Small intestine (tissue), 7 donors: ENCODE results near the gene MRPS7. TPM values are rescaled to one million over a fixed set of nuclear protein-coding genes. Genes with fewer than 3 reads are reported as not detected.
A peak's percentile ranks its signal among the peaks of the same experiment; 100 is the strongest.
"Not testable (repeated sequence)": the region's sequence is repeated elsewhere in the genome, so short reads cannot be mapped to it uniquely, and the experiment has no call there.

Experiments
- DNase-seq, 2 donors: peaks; one replicate each; pipeline versions ENCODE4 v3.0.0 to v3.0.0-alpha.2; 2013
- FAIRE-seq: peaks from 2 replicates; lab custom pipeline; 2012; peaks lifted over from hg19 to GRCh38; lab: Jason Lieb, UNC
- H3K27ac ChIP-seq, 3 donors: one replicate each; pipeline ENCODE4 v1.5.1; 2013; ENCODE audit warnings: low read length in 2 of 3, mild to moderate bottlenecking in 2 of 3, control low read depth in 1 of 3, inconsistent platforms in 1 of 3, low read depth in 1 of 3, moderate library complexity in 1 of 3
- H3K27me3 ChIP-seq, 3 donors: one replicate each; pipeline ENCODE4 v1.6.1; 2013; ENCODE audit warnings: low read length in 3 of 3, inconsistent platforms in 1 of 3; ENCODE audit not compliant: control insufficient read depth in 3 of 3, insufficient read depth in 3 of 3
- H3K36me3 ChIP-seq, 3 donors: one replicate each; pipeline ENCODE4 v1.6.1; 2013; ENCODE audit warnings: low read length in 3 of 3, inconsistent platforms in 1 of 3, low read depth in 1 of 3, mild to moderate bottlenecking in 1 of 3, moderate library complexity in 1 of 3; ENCODE audit not compliant: control insufficient read depth in 3 of 3, insufficient read depth in 2 of 3
- H3K4me1 ChIP-seq, 3 donors: one replicate each; pipeline ENCODE4 v1.6.1; 2013; ENCODE audit warnings: low read length in 2 of 3, inconsistent platforms in 1 of 3, low read depth in 1 of 3, mild to moderate bottlenecking in 1 of 3, moderate library complexity in 1 of 3; ENCODE audit not compliant: control insufficient read depth in 3 of 3, insufficient read depth in 2 of 3
- H3K4me3 ChIP-seq, 3 donors: one replicate each; pipeline ENCODE4 v1.5.1; 2013; ENCODE audit warnings: low read length in 3 of 3, control low read depth in 1 of 3, inconsistent platforms in 1 of 3, low read depth in 1 of 3, mild to moderate bottlenecking in 1 of 3, moderate library complexity in 1 of 3
- H3K9me3 ChIP-seq, 2 donors: one replicate each; pipeline ENCODE4 v1.6.1; 2013; ENCODE audit warnings: low read depth in 1 of 2, low read length in 1 of 2; ENCODE audit not compliant: control insufficient read depth in 2 of 2, insufficient read depth in 1 of 2
- WGBS, 3 donors: extraction: QIAGEN DNeasy Blood & Tissue Kit; methylation state at CpG; one replicate each; pipeline ENCODE4 v1.1.7; 2013; 5-methylcytosine and 5-hydroxymethylcytosine counted together
- polyA plus RNA-seq, 4 donors: library from polyadenylated mRNA; stranded (reverse) in 3 of 4; unstranded in 1 of 4; fragments of 200-250 nt in 3 of 4; fragments of 120-200 nt in 1 of 4; gene quantifications; one replicate each; pipeline versions ENCODE4 v1.2.1 to v1.2.3, GENCODE V29; 2013
- donor health status: healthy with polysubstance abuse.
- donor health status: control.
- donor health status: control.
- donor health status: Bipolar disorder and iron deficiency.
- donor health status: healthy.

The MRPS7 gene
- polyA plus RNA-seq, 4 donors = 55.9 to 88.6 (median 74.4) TPM

- 0 to 1% (median 1%) methylated on average over 19 to 39 of the region's 39 CpGs for WGBS, 3 donors
These were observed 9.2 kb downstream of the MRPS7 start, which contains the start of gene MIF4GD for GRCh38 chr17:75270966-75271232. Gene MIF4GD (minus strand): TSS chr17:75271231. CDS start chr17:75270195, 1,036 bp downstream.

GRCh38 chr17:75271233-75271954 lies 9.7 kb downstream of the MRPS7 start:
- H3K4me3 ChIP-seq = peak overlapping the region; percentile 55 to 91 (median 77)
- no peaks in the 10 kb centered on the region for H3K27me3 ChIP-seq
- DNase-seq = peak; percentile 80 to 93
- no peak for FAIRE-seq
- H3K27ac ChIP-seq = peak overlapping the region; percentile 56 to 93 (median 76)
- WGBS, 3 donors = 0% methylated on average over 59 to 74 of the region's 74 CpGs
- H3K4me1 ChIP-seq = peaks cover 2 to 31% (median 4%) of the 10 kb centered on the region in 3 donors
- H3K36me3 ChIP-seq = peaks cover 0 to 43% (median 2%) of the 10 kb centered on the region in 3 donors
- no peaks in the 10 kb centered on the region for H3K9me3 ChIP-seq

More at GRCh38 chr17:75270966-75271232, 9.2 kb downstream of the MRPS7 start, which contains the start of gene MIF4GD:
- Histone ChIP-seq H3K4me3 (peak within 1 kb of the TSS; percentile 60 to 98 (median 91)), H3K4me1 (peaks cover 2 to 31% (median 4%) of the 10 kb centered on the region in 3 donors), H3K27me3 (no peaks in the 10 kb centered on the region), H3K9me3 (no peaks in the 10 kb centered on the region), H3K36me3 (peaks cover 0 to 48% (median 2%) of the 10 kb centered on the region in 3 donors), H3K27ac (peak within 1 kb of the TSS; percentile 88 to 95 (median 94))
- DNase-seq (no peak), FAIRE-seq (no peak)

GRCh38 chr17:75271955-75272847 lies 10.5 kb downstream of the MRPS7 start:
- H3K9me3 ChIP-seq = no peaks in the 10 kb centered on the region
- H3K27ac ChIP-seq = peak overlapping the region in 2 of 3 donors; percentile 76 to 93
- DNase-seq (no peak), FAIRE-seq (no peak)
- no peaks in the 10 kb centered on the region for H3K27me3 ChIP-seq
- 53 to 54% (median 53%) methylated on average over 21 to 24 of the region's 24 CpGs for WGBS, 3 donors
- H3K36me3 ChIP-seq = peaks cover 0 to 40% (median 2%) of the 10 kb centered on the region in 3 donors
- H3K4me3 ChIP-seq = peak overlapping the region; percentile 55 to 91 (median 77)
- peaks cover 2 to 28% (median 4%) of the 10 kb centered on the region in 3 donors for H3K4me1 ChIP-seq

- no peaks in the 10 kb centered on the region for H3K27me3 ChIP-seq
- FAIRE-seq = no peak
- H3K4me3 ChIP-seq = no peak overlapping the region
- 79 to 90% (median 88%) methylated on average over 3 of the region's 3 CpGs for WGBS, 3 donors
- peaks cover 2 to 22% (median 4%) of the 10 kb centered on the region in 3 donors for H3K4me1 ChIP-seq
- no peaks in the 10 kb centered on the region for H3K9me3 ChIP-seq
- peaks cover 0 to 40% (median 2%) of the 10 kb centered on the region in 3 donors for H3K36me3 ChIP-seq
- H3K27ac ChIP-seq = no peak overlapping the region
- no peak for DNase-seq
These were observed 11.1 kb downstream of the MRPS7 start for GRCh38 chr17:75272848-75273184.

DNA sequence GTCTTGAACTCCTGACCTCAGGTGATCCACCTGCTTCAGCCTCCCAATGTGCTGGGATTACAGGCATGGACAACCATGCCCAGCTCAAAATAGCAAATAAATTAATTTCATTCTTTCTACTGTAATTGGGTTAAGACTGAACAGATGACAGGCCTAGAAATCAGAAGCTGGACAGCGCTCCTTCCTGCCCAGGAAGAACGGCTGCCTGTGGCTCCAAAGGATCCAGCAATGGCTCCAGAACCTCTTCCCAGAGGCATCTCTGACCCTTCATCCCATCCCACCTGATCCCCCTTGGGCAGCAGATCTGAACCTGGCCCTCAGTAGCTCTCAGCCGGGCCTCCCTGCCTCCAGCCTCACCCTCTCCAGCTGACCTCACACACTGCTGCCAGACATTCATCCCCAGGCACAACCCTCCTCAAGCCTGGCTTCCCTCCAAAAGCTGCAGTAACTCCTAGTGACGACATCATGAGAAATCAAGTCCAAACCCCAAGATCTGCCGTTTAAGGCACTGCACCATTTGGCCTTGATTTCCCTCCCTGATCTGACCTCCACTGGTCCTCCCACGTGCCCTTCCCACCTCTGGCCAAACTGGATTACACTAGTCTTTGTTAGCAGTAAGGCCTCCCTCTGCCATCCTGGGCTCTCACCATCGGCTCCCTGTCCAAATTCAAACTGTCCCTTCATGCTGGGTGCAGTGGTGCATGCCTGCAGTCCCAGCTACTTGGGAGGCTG lies 12.5 kb downstream of the MRPS7 start:
- DNase-seq = no peak
- Histone ChIP-seq H3K27ac (no peak overlapping the region), H3K36me3 (peaks cover 0 to 47% (median 2%) of the 10 kb centered on the region in 3 donors), H3K4me3 (no peak overlapping the region), H3K9me3 (no peaks in the 10 kb centered on the region), H3K4me1 (peaks cover 2 to 19% (median 4%) of the 10 kb centered on the region in 3 donors), H3K27me3 (no peaks in the 10 kb centered on the region)
- FAIRE-seq = no peak
- 78 to 80% (median 79%) methylated on average over 7 of the region's 7 CpGs for WGBS, 3 donors

DNA sequence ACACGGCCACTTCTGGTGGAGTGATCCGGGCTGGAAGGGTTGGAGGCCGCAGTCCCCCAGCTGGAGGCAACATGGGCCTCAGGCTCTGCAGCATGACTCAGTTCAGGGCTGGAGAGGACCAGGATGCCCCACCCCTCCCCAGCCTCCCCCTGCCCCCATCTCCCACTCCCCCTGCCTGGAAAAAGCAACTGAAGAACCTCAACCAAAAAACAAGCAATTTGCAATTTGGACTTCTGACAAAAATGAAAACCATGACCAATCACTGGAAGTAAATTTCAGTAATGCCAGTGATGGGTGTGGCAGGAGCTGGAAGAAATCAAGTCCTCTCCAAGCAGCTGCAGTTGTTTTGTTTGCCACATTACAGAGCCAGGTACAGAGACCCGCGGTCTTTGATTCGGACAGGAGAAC lies 16.0 kb downstream of the MRPS7 start:
- Histone ChIP-seq H3K4me1 (no peaks in the 10 kb centered on the region), H3K4me3 (no peak overlapping the region), H3K36me3 (peaks cover 0 to 58% (median 8%) of the 10 kb centered on the region in 3 donors), H3K27me3 (no peaks in the 10 kb centered on the region), H3K27ac (no peak overlapping the region), H3K9me3 (no peaks in the 10 kb centered on the region)
- FAIRE-seq = no peak
- DNase-seq = no peak
- 85 to 95% (median 94%) methylated on average over 5 to 6 of the region's 6 CpGs for WGBS, 3 donors

DNA sequence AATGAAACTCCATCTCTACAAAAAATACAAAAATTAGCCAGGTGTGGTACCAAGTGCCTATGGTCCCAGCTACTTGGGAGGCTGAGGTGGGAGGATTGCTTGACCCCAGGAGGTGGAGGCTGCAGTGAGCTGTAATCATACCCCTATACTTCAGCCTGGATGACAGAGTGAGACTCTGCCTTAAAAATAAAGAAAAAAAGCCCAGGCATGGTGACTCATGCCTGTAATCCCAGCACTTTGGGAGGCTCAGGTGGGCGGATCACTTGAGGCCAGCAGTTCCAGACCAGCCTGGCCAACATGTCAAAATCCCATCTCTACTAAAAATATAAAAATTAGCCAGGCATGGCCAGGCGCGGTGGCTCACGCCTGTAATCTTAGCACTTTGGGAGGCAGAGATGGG lies 18.5 kb downstream of the MRPS7 start:
- FAIRE-seq, H3K27me3 ChIP-seq, H3K27ac ChIP-seq, H3K4me3 ChIP-seq, H3K9me3 ChIP-seq, DNase-seq, H3K4me1 ChIP-seq: not testable (repeated sequence)
- H3K36me3 ChIP-seq = peaks cover 0 to 50% (median 9%) of the 10 kb centered on the region in 3 donors
- WGBS, 3 donors = 97 to 100% (median 97%) methylated on average over 4 of the region's 4 CpGs

GRCh38 chr17:75285123-75285522 lies 23.4 kb downstream of the MRPS7 start:
- no peak for DNase-seq

More at GRCh38 chr17:75285123-75285522, 23.4 kb downstream of the MRPS7 start:
- Histone ChIP-seq H3K4me1 (peaks cover 0 to 4% (median 0%) of the 10 kb centered on the region in 3 donors), H3K27me3 (no peaks in the 10 kb centered on the region), H3K4me3 (no peak overlapping the region), H3K27ac (no peak overlapping the region), H3K9me3 (no peaks in the 10 kb centered on the region), H3K36me3 (peaks cover 0 to 45% (median 13%) of the 10 kb centered on the region in 3 donors)
- FAIRE-seq = no peak
- WGBS, 3 donors = 82 to 92% (median 82%) methylated on average over 6 of the region's 6 CpGs
